ENCODE data around the gene HAPLN3.

DNA sequence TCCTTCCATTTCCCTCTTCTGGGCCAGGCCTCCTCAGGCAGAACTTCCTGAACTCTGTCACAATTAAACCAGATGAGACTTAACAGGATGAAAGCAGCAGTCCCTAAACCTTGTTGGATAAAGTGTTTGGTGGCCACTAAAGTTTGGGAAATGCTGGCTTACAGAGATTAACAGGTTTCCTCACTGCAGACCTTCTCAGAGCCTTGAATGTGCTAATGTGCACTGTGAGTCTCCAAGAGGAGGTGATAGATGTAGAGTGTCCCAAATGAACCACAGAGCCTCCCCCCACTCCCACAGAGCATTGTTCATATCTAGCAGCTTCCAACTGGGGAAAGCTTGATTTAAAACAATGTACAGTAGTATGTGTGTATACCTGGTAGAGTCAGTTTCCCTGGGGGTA lies 42.9 kb downstream of the HAPLN3 start:
- TF ChIP-seq, protein P1, sequence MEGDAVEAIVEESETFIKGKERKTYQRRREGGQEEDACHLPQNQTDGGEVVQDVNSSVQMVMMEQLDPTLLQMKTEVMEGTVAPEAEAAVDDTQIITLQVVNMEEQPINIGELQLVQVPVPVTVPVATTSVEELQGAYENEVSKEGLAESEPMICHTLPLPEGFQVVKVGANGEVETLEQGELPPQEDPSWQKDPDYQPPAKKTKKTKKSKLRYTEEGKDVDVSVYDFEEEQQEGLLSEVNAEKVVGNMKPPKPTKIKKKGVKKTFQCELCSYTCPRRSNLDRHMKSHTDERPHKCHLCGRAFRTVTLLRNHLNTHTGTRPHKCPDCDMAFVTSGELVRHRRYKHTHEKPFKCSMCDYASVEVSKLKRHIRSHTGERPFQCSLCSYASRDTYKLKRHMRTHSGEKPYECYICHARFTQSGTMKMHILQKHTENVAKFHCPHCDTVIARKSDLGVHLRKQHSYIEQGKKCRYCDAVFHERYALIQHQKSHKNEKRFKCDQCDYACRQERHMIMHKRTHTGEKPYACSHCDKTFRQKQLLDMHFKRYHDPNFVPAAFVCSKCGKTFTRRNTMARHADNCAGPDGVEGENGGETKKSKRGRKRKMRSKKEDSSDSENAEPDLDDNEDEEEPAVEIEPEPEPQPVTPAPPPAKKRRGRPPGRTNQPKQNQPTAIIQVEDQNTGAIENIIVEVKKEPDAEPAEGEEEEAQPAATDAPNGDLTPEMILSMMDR (IDR thresholded peaks at IDR 0.05; ENCODE audit: low read depth, low read length, missing input control) = no peak
- TF ChIP-seq, protein P2, sequence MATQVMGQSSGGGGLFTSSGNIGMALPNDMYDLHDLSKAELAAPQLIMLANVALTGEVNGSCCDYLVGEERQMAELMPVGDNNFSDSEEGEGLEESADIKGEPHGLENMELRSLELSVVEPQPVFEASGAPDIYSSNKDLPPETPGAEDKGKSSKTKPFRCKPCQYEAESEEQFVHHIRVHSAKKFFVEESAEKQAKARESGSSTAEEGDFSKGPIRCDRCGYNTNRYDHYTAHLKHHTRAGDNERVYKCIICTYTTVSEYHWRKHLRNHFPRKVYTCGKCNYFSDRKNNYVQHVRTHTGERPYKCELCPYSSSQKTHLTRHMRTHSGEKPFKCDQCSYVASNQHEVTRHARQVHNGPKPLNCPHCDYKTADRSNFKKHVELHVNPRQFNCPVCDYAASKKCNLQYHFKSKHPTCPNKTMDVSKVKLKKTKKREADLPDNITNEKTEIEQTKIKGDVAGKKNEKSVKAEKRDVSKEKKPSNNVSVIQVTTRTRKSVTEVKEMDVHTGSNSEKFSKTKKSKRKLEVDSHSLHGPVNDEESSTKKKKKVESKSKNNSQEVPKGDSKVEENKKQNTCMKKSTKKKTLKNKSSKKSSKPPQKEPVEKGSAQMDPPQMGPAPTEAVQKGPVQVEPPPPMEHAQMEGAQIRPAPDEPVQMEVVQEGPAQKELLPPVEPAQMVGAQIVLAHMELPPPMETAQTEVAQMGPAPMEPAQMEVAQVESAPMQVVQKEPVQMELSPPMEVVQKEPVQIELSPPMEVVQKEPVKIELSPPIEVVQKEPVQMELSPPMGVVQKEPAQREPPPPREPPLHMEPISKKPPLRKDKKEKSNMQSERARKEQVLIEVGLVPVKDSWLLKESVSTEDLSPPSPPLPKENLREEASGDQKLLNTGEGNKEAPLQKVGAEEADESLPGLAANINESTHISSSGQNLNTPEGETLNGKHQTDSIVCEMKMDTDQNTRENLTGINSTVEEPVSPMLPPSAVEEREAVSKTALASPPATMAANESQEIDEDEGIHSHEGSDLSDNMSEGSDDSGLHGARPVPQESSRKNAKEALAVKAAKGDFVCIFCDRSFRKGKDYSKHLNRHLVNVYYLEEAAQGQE (IDR thresholded peaks at IDR 0.05) = no peak
- TF ChIP-seq, protein P3, sequence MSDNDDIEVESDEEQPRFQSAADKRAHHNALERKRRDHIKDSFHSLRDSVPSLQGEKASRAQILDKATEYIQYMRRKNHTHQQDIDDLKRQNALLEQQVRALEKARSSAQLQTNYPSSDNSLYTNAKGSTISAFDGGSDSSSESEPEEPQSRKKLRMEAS (IDR thresholded peaks at IDR 0.05) = no peak
- TF ChIP-seq RAD21 (IDR thresholded peaks at IDR 0.05) = no peak

Data from liver (tissue), 3 donors.